Pancreas (tissue), 10 donors: ENCODE results near the gene RNF111. TPM values are rescaled to one million over a fixed set of nuclear protein-coding genes. Genes with fewer than 3 reads are reported as not detected.
A peak's percentile ranks its signal among the peaks of the same experiment; 100 is the strongest.

Source experiments
- ATAC-seq, 4 donors: fragments of 200-7000 bp; cut with Tn5 transposase; one replicate each; pipeline versions ENCODE4 v1.8.0 to v1.9.1; 2020; ENCODE audit warnings: mild to moderate bottlenecking in 4 of 4, moderate library complexity in 4 of 4
- DNase-seq, 6 donors: peaks; one replicate each; pipeline ENCODE4 v3.0.0-alpha.2; 2020
- FAIRE-seq: peaks from 2 replicates; lab custom pipeline; 2012; peaks lifted over from hg19 to GRCh38; lab: Jason Lieb, UNC
- H3K27ac ChIP-seq, 4 donors: fragments of 200-600 bp; sonication (generic); 1 replicate in 3 of 4; 2 replicates in 1 of 4; pipeline versions ENCODE4 v1.5.0 to v1.8.0; 2020
- H3K27me3 ChIP-seq, 4 donors: fragments of 200-600 bp; one replicate each; pipeline ENCODE4 v1.8.0; 2021
- H3K36me3 ChIP-seq, 3 donors: fragments of 200-600 bp; sonication (generic) in 1 of 3; one replicate each; pipeline versions ENCODE4 v1.5.0 to v1.8.0; 2020 to 2021
- H3K4me1 ChIP-seq, 3 donors: fragments of 200-600 bp; one replicate each; pipeline ENCODE4 v1.8.0; 2021
- H3K4me3 ChIP-seq, 4 donors: fragments of 200-600 bp; sonication (generic) in 2 of 4; one replicate each; pipeline versions ENCODE4 v1.5.0 to v1.8.0; 2020 to 2021
- H3K9me3 ChIP-seq, 4 donors: fragments of 200-600 bp; one replicate each; pipeline ENCODE4 v1.8.0; 2021
- CTCF ChIP-seq, 4 donors: fragments of 200-600 bp; sonication (generic) in 3 of 4; IDR thresholded peaks; one replicate each; pipeline versions ENCODE4 v1.5.0 to v1.8.0; 2021; ENCODE audit warnings: antibody characterized with exemption in 4 of 4
- WGBS, 2 donors: extraction: QIAGEN DNeasy Blood & Tissue Kit; methylation state at CpG; one replicate each; pipeline ENCODE4 v1.1.7; 2013; 5-methylcytosine and 5-hydroxymethylcytosine counted together
- intact Hi-C, 3 donors: fragments of 100-400 bp; cut with DNase I; formaldehyde crosslinking; loops; one replicate each; pipeline versions ENCODE4 v1.11.1 to v1.14.2; 2022
- polyA plus RNA-seq, 2 donors: library from polyadenylated mRNA; stranded (reverse); fragments of 200-250 nt; gene quantifications; one replicate each; pipeline ENCODE4 v1.2.3, GENCODE V29; 2013
- total RNA-seq, 6 donors: library from RNA; stranded (reverse); fragmentation: NEBNext Ultra II Directional in 4 of 6; extraction: Animal tissue kit (Norgen Biotek cat#: 25700) in 4 of 6; gene quantifications; one replicate each; pipeline versions ENCODE4 v1.2.1 to v1.2.4, GENCODE V29; 2021 to 2023
- donor health status: healthy with polysubstance abuse.
- donor health status: DM: no; HTN: no; CAD: no; lungs with moderate emphysema.
- donor health status: DM: no; HTN: no; CAD: no.
- donor health status: control.
- donor health status: control.
- donor health status: Bipolar disorder and iron deficiency.
- donor health status: DM: yes; HTN: yes; CAD: no.
- donor health status: DM: no; HTN: no; CAD: no.
- donor health status: DM: no; HTN: no; CAD: no.
- donor health status: DM: yes; HTN: yes; CAD: no.

Gene RNF111
- total and polyA plus RNA-seq, 8 donors, result 4.6 to 25.8 (median 12.3) TPM

GRCh38 chr15:58957101-58957973 lies 30.1 kb upstream of the RNF111 start:
- Histone ChIP-seq H3K27me3 (no peaks in the 10 kb centered on the region), H3K27ac (no peak overlapping the region), H3K9me3 (no peaks in the 10 kb centered on the region), H3K4me1 (no peaks in the 10 kb centered on the region), H3K36me3 (no peaks in the 10 kb centered on the region), H3K4me3 (no peak overlapping the region)
- ATAC-seq, result peak in 3 of 4 donors; percentile 76 to 90 (median 77)
- FAIRE-seq, result no peak
- WGBS, 2 donors, result 22 to 24% methylated on average over 8 of the region's 8 CpGs
- TF ChIP-seq CTCF (IDR thresholded peaks at IDR 0.05), result peak; percentile 47 to 63 (median 58)
- peak in 3 of 6 donors; percentile 13 to 39 (median 22) for DNase-seq
- intact Hi-C loops, result no loop called here

- no peak for DNase-seq
- Histone ChIP-seq H3K4me3 (no peak overlapping the region), H3K4me1 (no peaks in the 10 kb centered on the region), H3K36me3 (no peaks in the 10 kb centered on the region), H3K27ac (no peak overlapping the region), H3K27me3 (no peaks in the 10 kb centered on the region), H3K9me3 (no peaks in the 10 kb centered on the region)
- intact Hi-C loops, result no loop called here
- no peak for ATAC-seq
- FAIRE-seq, result no peak
- no peak for TF ChIP-seq CTCF (IDR thresholded peaks at IDR 0.05)
- WGBS, 2 donors, result 57 to 61% methylated on average over 4 of the region's 4 CpGs
Observed at GRCh38 chr15:58958811-58959210, 28.7 kb upstream of the RNF111 start.

- no peak for ATAC-seq
- no peak overlapping the region for H3K27ac ChIP-seq
- FAIRE-seq, result no peak
Observed at GRCh38 chr15:58962136-58962535, 25.3 kb upstream of the RNF111 start.

GRCh38 chr15:58962662-58963565 lies 24.5 kb upstream of the RNF111 start:
- no peak for DNase-seq
- H3K4me1 ChIP-seq, result no peaks in the 10 kb centered on the region
- TF ChIP-seq CTCF (IDR thresholded peaks at IDR 0.05), result no peak
- ATAC-seq, result no peak
- no peak overlapping the region for H3K4me3 ChIP-seq
- no peaks in the 10 kb centered on the region for H3K9me3 ChIP-seq
- H3K27me3 ChIP-seq, result no peaks in the 10 kb centered on the region
- no peaks in the 10 kb centered on the region for H3K36me3 ChIP-seq
- WGBS, 2 donors, result 84 to 85% methylated on average over 8 of the region's 8 CpGs
- no peak overlapping the region for H3K27ac ChIP-seq
- FAIRE-seq, result no peak
- intact Hi-C loops, result no loop called here

More at GRCh38 chr15:58962136-58962535, 25.3 kb upstream of the RNF111 start:
- Histone ChIP-seq H3K36me3 (no peaks in the 10 kb centered on the region), H3K4me1 (no peaks in the 10 kb centered on the region), H3K4me3 (no peak overlapping the region), H3K9me3 (no peaks in the 10 kb centered on the region), H3K27me3 (no peaks in the 10 kb centered on the region)
- TF ChIP-seq CTCF (IDR thresholded peaks at IDR 0.05), result no peak
- DNase-seq, result no peak
- 79 to 87% methylated on average over 1 of the region's 1 CpG for WGBS, 2 donors
- intact Hi-C loops, result no loop called here
